BE2C (cell line): Measurements from ENCODE around the gene BMERB1.

ENCODE experiments used
- DNase-seq: peaks from one replicate; pipeline ENCODE4 v3.0.0-alpha.2; 2020
- H3K27me3 ChIP-seq: fragments of 250-450 bp; sonication (Bioruptor Pico); 2 replicates; pipeline ENCODE4 v1.5.1; 2020; ENCODE audit warnings: mild to moderate bottlenecking
- H3K36me3 ChIP-seq: fragments of 250-450 bp; sonication (Bioruptor Pico); 2 replicates; pipeline ENCODE4 v1.5.1; 2020; ENCODE audit warnings: mild to moderate bottlenecking
- H3K4me1 ChIP-seq: fragments of 250-450 bp; sonication (Bioruptor Pico); 2 replicates; pipeline ENCODE4 v1.5.1; 2020
- H3K4me3 ChIP-seq: 2 replicates; pipeline ENCODE4 v1.5.1; 2011; ENCODE audit warnings: low read depth, low read length
- H3K9me3 ChIP-seq: fragments of 250-450 bp; sonication (Bioruptor Pico); 2 replicates; pipeline ENCODE4 v1.5.1; 2020
- CTCF ChIP-seq: IDR thresholded peaks from 2 replicates; pipeline ENCODE4 v1.5.1; 2012; ENCODE audit warnings: mild to moderate bottlenecking, low read depth, low read length

BMERB1 gene

GRCh38 chr16:15597822-15598647, 163.6 kb downstream of the BMERB1 start:
- peaks cover 36% of the 10 kb centered on the region for H3K36me3 ChIP-seq
- no peaks in the 10 kb centered on the region for H3K27me3 ChIP-seq
- TF ChIP-seq CTCF, result no peak
- H3K4me1 ChIP-seq, result no peaks in the 10 kb centered on the region
- DNase-seq, result no peak
- H3K4me3 ChIP-seq, result no peak overlapping the region
- no peaks in the 10 kb centered on the region for H3K9me3 ChIP-seq

GRCh38 chr16:15598648-15599190, 164.3 kb downstream of the BMERB1 start:
- no peak for DNase-seq
- no peaks in the 10 kb centered on the region for H3K27me3 ChIP-seq
- H3K4me1 ChIP-seq, result no peaks in the 10 kb centered on the region
- no peak for TF ChIP-seq CTCF
- H3K4me3 ChIP-seq, result no peak overlapping the region
- no peaks in the 10 kb centered on the region for H3K9me3 ChIP-seq
- H3K36me3 ChIP-seq, result peaks cover 43% of the 10 kb centered on the region

- TF ChIP-seq CTCF, result no peak
- peaks cover 48% of the 10 kb centered on the region for H3K36me3 ChIP-seq
- no peaks in the 10 kb centered on the region for H3K4me1 ChIP-seq
- no peak for DNase-seq
- no peaks in the 10 kb centered on the region for H3K9me3 ChIP-seq
- H3K4me3 ChIP-seq, result no peak overlapping the region
- no peaks in the 10 kb centered on the region for H3K27me3 ChIP-seq
Observed at GRCh38 chr16:15599303-15600070, 165.1 kb downstream of the BMERB1 start.

- TF ChIP-seq CTCF, result no peak
- H3K36me3 ChIP-seq, result peaks cover 47% of the 10 kb centered on the region
- no peaks in the 10 kb centered on the region for H3K4me1 ChIP-seq
- no peaks in the 10 kb centered on the region for H3K9me3 ChIP-seq
- H3K4me3 ChIP-seq, result no peak overlapping the region
- H3K27me3 ChIP-seq, result no peaks in the 10 kb centered on the region
- DNase-seq, result no peak
Observed at GRCh38 chr16:15601212-15601879, 167.0 kb downstream of the BMERB1 start.

GRCh38 chr16:15602285-15603044, 168.1 kb downstream of the BMERB1 start:
- no peak for DNase-seq
- H3K4me3 ChIP-seq, result no peak overlapping the region
- no peaks in the 10 kb centered on the region for H3K9me3 ChIP-seq
- peaks cover 42% of the 10 kb centered on the region for H3K36me3 ChIP-seq
- no peaks in the 10 kb centered on the region for H3K27me3 ChIP-seq
- TF ChIP-seq CTCF, result no peak
- H3K4me1 ChIP-seq, result no peaks in the 10 kb centered on the region
